HG02798 (cell line): ENCODE results near the gene CDK14.

Experiments used
- ATAC-seq: cut with Tn5 transposase; IDR thresholded peaks from one replicate; pipeline ENCODE4 v1.9.1; 2021; ENCODE audit warnings: mild to moderate bottlenecking; ENCODE audit not compliant: unreplicated experiment, poor library complexity

The CDK14 gene

GRCh38 chr7:90869335-90869734 is 273.2 kb downstream of the CDK14 start:
- ATAC-seq, result no peak

GRCh38 chr7:90876701-90877100 is 280.6 kb downstream of the CDK14 start:
- ATAC-seq, result no peak

- ATAC-seq, result peak; percentile 65
These were observed 281.1 kb downstream of the CDK14 start for GRCh38 chr7:90877201-90877600.

GRCh38 chr7:90879924-90880323 is 283.8 kb downstream of the CDK14 start:
- ATAC-seq, result no peak

- ATAC-seq, result no peak
These were observed 290.3 kb downstream of the CDK14 start for GRCh38 chr7:90886416-90886815.

GRCh38 chr7:90889210-90889609 is 293.1 kb downstream of the CDK14 start:
- no peak for ATAC-seq

GRCh38 chr7:90889644-90890043 is 293.5 kb downstream of the CDK14 start:
- ATAC-seq, result no peak

- no peak for ATAC-seq
These were observed 295.4 kb downstream of the CDK14 start for GRCh38 chr7:90891529-90891928.

- ATAC-seq, result peak; percentile 88
These were observed 296.1 kb downstream of the CDK14 start for GRCh38 chr7:90892213-90892612.

- no peak for ATAC-seq
These were observed 298.0 kb downstream of the CDK14 start for GRCh38 chr7:90894122-90894521.

- no peak for ATAC-seq
These were observed 300.3 kb downstream of the CDK14 start for GRCh38 chr7:90896458-90896857.

GRCh38 chr7:90897961-90898469 is 301.9 kb downstream of the CDK14 start:
- ATAC-seq, result no peak

GRCh38 chr7:90900628-90901356 is 304.7 kb downstream of the CDK14 start:
- ATAC-seq, result no peak

GRCh38 chr7:90903841-90904240 is 307.7 kb downstream of the CDK14 start:
- no peak for ATAC-seq

GRCh38 chr7:90910136-90910535 is 314.0 kb downstream of the CDK14 start:
- ATAC-seq, result no peak

GRCh38 chr7:90916319-90916718 is 320.2 kb downstream of the CDK14 start:
- ATAC-seq, result no peak

GRCh38 chr7:90917539-90917938 is 321.4 kb downstream of the CDK14 start:
- no peak for ATAC-seq

- ATAC-seq, result no peak
These were observed 322.2 kb downstream of the CDK14 start for GRCh38 chr7:90918303-90918702.

GRCh38 chr7:90919816-90920215 is 323.7 kb downstream of the CDK14 start:
- no peak for ATAC-seq

- no peak for ATAC-seq
These were observed 324.2 kb downstream of the CDK14 start for GRCh38 chr7:90920336-90920735.

- no peak for ATAC-seq
These were observed 327.4 kb downstream of the CDK14 start for GRCh38 chr7:90923541-90923997.
